ENCODE data around the gene ADIPOQ.

ADIPOQ gene

DNA sequence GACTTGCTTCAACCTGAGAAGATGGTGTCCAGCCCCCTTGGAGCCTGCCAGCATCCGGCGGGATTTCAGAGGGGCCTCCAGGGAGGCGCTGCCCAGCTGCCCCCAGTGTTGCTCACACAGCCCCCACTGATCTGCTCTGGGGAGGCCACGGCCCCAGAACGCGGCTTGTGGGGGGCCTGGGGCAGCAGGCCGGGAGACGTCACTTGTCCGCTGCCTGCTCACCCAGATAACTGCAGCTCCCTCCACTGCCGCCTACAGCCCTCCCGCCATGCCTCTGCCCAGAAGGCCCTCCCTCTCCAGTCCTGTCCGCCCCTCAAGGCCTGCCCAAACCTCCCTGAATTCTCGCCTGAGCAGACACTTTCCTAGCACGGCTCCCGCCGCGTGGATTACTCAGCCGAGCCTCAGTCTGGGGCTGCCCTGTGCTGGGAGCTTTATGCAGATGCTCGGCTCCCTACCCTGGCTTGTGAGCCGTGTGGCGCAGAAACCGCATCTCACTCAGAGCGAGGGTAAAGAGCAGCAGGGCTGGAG, 17.2 kb upstream of the ADIPOQ start (continued):
- TF ChIP-seq, protein P1, sequence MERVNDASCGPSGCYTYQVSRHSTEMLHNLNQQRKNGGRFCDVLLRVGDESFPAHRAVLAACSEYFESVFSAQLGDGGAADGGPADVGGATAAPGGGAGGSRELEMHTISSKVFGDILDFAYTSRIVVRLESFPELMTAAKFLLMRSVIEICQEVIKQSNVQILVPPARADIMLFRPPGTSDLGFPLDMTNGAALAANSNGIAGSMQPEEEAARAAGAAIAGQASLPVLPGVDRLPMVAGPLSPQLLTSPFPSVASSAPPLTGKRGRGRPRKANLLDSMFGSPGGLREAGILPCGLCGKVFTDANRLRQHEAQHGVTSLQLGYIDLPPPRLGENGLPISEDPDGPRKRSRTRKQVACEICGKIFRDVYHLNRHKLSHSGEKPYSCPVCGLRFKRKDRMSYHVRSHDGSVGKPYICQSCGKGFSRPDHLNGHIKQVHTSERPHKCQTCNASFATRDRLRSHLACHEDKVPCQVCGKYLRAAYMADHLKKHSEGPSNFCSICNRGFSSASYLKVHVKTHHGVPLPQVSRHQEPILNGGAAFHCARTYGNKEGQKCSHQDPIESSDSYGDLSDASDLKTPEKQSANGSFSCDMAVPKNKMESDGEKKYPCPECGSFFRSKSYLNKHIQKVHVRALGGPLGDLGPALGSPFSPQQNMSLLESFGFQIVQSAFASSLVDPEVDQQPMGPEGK (tag by site-specific recombination; IDR thresholded peaks at IDR 0.05) = peak; percentile 74
- TF ChIP-seq GLIS2 (tag by site-specific recombination; IDR thresholded peaks at IDR 0.05) = peak; percentile 97
- peak; percentile 76 for TF ChIP-seq SP2 (tag by site-specific recombination; IDR thresholded peaks at IDR 0.05)
- 0 out of 2 replicates have a peak, but pooled peaks have one; percentile 39 for TF ChIP-seq WT1 (tag by site-specific recombination; IDR thresholded peaks at IDR 0.05)
- no peak for TF ChIP-seq ZNF133 (tag by site-specific recombination; IDR thresholded peaks at IDR 0.05)
- TF ChIP-seq, protein P2, sequence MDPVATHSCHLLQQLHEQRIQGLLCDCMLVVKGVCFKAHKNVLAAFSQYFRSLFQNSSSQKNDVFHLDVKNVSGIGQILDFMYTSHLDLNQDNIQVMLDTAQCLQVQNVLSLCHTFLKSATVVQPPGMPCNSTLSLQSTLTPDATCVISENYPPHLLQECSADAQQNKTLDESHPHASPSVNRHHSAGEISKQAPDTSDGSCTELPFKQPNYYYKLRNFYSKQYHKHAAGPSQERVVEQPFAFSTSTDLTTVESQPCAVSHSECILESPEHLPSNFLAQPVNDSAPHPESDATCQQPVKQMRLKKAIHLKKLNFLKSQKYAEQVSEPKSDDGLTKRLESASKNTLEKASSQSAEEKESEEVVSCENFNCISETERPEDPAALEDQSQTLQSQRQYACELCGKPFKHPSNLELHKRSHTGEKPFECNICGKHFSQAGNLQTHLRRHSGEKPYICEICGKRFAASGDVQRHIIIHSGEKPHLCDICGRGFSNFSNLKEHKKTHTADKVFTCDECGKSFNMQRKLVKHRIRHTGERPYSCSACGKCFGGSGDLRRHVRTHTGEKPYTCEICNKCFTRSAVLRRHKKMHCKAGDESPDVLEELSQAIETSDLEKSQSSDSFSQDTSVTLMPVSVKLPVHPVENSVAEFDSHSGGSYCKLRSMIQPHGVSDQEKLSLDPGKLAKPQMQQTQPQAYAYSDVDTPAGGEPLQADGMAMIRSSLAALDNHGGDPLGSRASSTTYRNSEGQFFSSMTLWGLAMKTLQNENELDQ (tag by site-specific recombination; IDR thresholded peaks at IDR 0.05; ENCODE audit: low read depth) = no peak
- peak; percentile 39 for TF ChIP-seq ZFHX2 (tag by site-specific recombination; conservative IDR thresholded peaks at IDR 0.05)
- no peak for TF ChIP-seq ZNF701 (tag by site-specific recombination; IDR thresholded peaks at IDR 0.05)
- TF ChIP-seq, protein P3, sequence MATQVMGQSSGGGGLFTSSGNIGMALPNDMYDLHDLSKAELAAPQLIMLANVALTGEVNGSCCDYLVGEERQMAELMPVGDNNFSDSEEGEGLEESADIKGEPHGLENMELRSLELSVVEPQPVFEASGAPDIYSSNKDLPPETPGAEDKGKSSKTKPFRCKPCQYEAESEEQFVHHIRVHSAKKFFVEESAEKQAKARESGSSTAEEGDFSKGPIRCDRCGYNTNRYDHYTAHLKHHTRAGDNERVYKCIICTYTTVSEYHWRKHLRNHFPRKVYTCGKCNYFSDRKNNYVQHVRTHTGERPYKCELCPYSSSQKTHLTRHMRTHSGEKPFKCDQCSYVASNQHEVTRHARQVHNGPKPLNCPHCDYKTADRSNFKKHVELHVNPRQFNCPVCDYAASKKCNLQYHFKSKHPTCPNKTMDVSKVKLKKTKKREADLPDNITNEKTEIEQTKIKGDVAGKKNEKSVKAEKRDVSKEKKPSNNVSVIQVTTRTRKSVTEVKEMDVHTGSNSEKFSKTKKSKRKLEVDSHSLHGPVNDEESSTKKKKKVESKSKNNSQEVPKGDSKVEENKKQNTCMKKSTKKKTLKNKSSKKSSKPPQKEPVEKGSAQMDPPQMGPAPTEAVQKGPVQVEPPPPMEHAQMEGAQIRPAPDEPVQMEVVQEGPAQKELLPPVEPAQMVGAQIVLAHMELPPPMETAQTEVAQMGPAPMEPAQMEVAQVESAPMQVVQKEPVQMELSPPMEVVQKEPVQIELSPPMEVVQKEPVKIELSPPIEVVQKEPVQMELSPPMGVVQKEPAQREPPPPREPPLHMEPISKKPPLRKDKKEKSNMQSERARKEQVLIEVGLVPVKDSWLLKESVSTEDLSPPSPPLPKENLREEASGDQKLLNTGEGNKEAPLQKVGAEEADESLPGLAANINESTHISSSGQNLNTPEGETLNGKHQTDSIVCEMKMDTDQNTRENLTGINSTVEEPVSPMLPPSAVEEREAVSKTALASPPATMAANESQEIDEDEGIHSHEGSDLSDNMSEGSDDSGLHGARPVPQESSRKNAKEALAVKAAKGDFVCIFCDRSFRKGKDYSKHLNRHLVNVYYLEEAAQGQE (tag by site-specific recombination; IDR thresholded peaks at IDR 0.05) = 0 out of 2 replicates have a peak, but pooled peaks have one; percentile 18
- TF ChIP-seq ZNF514 (tag by site-specific recombination; IDR thresholded peaks at IDR 0.05) = no peak
- TF ChIP-seq KLF7 (tag by site-specific recombination; IDR thresholded peaks at IDR 0.05; ENCODE audit: borderline replicate concordance) = no peak
- TF ChIP-seq, protein P4, sequence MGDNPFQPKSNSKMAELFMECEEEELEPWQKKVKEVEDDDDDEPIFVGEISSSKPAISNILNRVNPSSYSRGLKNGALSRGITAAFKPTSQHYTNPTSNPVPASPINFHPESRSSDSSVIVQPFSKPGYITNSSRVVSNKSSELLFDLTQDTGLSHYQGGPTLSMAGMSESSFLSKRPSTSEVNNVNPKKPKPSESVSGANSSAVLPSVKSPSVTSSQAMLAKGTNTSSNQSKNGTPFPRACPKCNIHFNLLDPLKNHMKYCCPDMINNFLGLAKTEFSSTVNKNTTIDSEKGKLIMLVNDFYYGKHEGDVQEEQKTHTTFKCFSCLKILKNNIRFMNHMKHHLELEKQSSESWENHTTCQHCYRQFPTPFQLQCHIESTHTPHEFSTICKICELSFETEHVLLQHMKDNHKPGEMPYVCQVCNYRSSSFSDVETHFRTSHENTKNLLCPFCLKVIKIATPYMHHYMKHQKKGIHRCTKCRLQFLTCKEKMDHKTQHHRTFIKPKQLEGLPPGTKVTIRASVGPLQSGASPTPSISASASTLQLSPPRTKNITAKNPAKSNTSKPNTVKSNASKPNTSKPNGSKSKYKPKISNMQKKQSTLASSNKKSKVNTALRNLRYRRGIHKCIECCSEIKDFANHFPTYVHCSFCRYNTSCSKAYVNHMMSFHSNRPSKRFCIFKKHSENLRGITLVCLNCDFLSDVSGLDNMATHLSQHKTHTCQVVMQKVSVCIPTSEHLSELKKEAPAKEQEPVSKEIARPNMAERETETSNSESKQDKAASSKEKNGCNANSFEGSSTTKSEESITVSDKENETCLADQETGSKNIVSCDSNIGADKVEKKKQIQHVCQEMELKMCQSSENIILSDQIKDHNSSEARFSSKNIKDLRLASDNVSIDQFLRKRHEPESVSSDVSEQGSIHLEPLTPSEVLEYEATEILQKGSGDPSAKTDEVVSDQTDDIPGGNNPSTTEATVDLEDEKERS (tag by site-specific recombination; IDR thresholded peaks at IDR 0.05) = no peak
- peak; percentile 75 for TF ChIP-seq ZBTB8A (tag by site-specific recombination; IDR thresholded peaks at IDR 0.05)
- peak; percentile 55; the same call in 1 of the 2 replicates for TF ChIP-seq ZBTB20 (tag by site-specific recombination; IDR thresholded peaks at IDR 0.05)
- peak; percentile 55; the same call in 1 of the 2 replicates for TF ChIP-seq ZNF76 (tag by site-specific recombination; IDR thresholded peaks at IDR 0.05; ENCODE audit: borderline replicate concordance, low read depth)
- TF ChIP-seq ZNF660 (tag by site-specific recombination; IDR thresholded peaks at IDR 0.05) = 0 out of 2 replicates have a peak, but pooled peaks have one; percentile 48
- TF ChIP-seq, protein P5, sequence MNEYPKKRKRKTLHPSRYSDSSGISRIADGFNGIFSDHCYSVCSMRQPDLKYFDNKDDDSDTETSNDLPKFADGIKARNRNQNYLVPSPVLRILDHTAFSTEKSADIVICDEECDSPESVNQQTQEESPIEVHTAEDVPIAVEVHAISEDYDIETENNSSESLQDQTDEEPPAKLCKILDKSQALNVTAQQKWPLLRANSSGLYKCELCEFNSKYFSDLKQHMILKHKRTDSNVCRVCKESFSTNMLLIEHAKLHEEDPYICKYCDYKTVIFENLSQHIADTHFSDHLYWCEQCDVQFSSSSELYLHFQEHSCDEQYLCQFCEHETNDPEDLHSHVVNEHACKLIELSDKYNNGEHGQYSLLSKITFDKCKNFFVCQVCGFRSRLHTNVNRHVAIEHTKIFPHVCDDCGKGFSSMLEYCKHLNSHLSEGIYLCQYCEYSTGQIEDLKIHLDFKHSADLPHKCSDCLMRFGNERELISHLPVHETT (tag by site-specific recombination; IDR thresholded peaks at IDR 0.05) = no peak
- TF ChIP-seq ZNF121 (tag by site-specific recombination; IDR thresholded peaks at IDR 0.05) = no peak
- TF ChIP-seq, protein P6, sequence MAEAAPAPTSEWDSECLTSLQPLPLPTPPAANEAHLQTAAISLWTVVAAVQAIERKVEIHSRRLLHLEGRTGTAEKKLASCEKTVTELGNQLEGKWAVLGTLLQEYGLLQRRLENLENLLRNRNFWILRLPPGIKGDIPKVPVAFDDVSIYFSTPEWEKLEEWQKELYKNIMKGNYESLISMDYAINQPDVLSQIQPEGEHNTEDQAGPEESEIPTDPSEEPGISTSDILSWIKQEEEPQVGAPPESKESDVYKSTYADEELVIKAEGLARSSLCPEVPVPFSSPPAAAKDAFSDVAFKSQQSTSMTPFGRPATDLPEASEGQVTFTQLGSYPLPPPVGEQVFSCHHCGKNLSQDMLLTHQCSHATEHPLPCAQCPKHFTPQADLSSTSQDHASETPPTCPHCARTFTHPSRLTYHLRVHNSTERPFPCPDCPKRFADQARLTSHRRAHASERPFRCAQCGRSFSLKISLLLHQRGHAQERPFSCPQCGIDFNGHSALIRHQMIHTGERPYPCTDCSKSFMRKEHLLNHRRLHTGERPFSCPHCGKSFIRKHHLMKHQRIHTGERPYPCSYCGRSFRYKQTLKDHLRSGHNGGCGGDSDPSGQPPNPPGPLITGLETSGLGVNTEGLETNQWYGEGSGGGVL (tag by site-specific recombination; IDR thresholded peaks at IDR 0.05) = peak; percentile 74
- no peak for TF ChIP-seq ZNF654 (tag by site-specific recombination; IDR thresholded peaks at IDR 0.05; ENCODE audit: low read depth)
- TF ChIP-seq YY1 (tag by site-specific recombination; IDR thresholded peaks at IDR 0.05) = no peak
- no peak for TF ChIP-seq ZNF670 (tag by site-specific recombination; IDR thresholded peaks at IDR 0.05; ENCODE audit: low read depth)
- TF ChIP-seq ZNF324 (tag by site-specific recombination; IDR thresholded peaks at IDR 0.05) = no peak
- peak; percentile 77 for TF ChIP-seq ZNF600 (tag by site-specific recombination; IDR thresholded peaks at IDR 0.05)
- TF ChIP-seq ZNF664 (tag by site-specific recombination; IDR thresholded peaks at IDR 0.05) = no peak
- peak; percentile 68 for TF ChIP-seq ZBTB17 (tag by site-specific recombination; IDR thresholded peaks at IDR 0.05)
- no peak for TF ChIP-seq KLF8 (tag by site-specific recombination; IDR thresholded peaks at IDR 0.05)

Data from HEK293 (cell line).